HepG2 (cell line): Measurements from ENCODE around the gene BPI. TPM values are rescaled to one million over a fixed set of nuclear protein-coding genes. Genes with fewer than 3 reads are reported as not detected.

Experiments
- ATAC-seq: fragments of 200-7000 bp; cut with Tn5 transposase; 3 replicates; pipeline ENCODE4 v1.9.1; 2020; ENCODE audit warnings: mild to moderate bottlenecking, moderate library complexity
- BruUV-seq: library from RNA; stranded (reverse); fragments of 400-500 nt; replicated peaks from 2 replicates; lab custom pipeline; 2021; lab: Mats Ljungman, UMichigan
- CTCF ChIA-PET: fragments of 300-600 bp; formaldehyde crosslinking; extraction: SDS; loops from one replicate; lab custom pipeline; 2021; ENCODE audit warnings: low total read pairs, inconsistent platforms, low intra/inter-chr PET ratio; lab: Yijun Ruan, JAX
- POLR2A ChIA-PET: fragments of 350-600 bp; sonication (Branson Sonifier 250); formaldehyde crosslinking; loops from one replicate; lab custom pipeline; 2020; ENCODE audit warnings: antibody characterized with exemption, inconsistent platforms; lab: Yijun Ruan, JAX
- DNase-seq: peaks from one replicate; pipeline ENCODE4 v3.0.0-alpha.2; 2015; ENCODE audit warnings: low spot score
- FAIRE-seq: peaks from 3 replicates; lab custom pipeline; 2011; peaks lifted over from hg19 to GRCh38; lab: Jason Lieb, UNC
- H2AFZ ChIP-seq: one replicate; pipeline ENCODE4 v1.6.1; 2011; ENCODE audit warnings: low read length, inconsistent platforms
- H3K27ac ChIP-seq: fragments of 300-600 bp; 3 replicates; pipeline ENCODE4 v1.8.0; 2011; ENCODE audit warnings: mixed run types, mild to moderate bottlenecking, mixed read lengths, low read length, inconsistent platforms; ENCODE audit not compliant: insufficient read depth; ENCODE audit errors: extremely low read length
- H3K27me3 ChIP-seq, 2 experiments: fragments of 200-600 bp in 1 of 2; 2 replicates in 1 of 2; 3 replicates in 1 of 2; pipeline versions ENCODE4 v1.6.0 to v1.8.0; 2011; ENCODE audit warnings: low read length in 2 of 2, mild to moderate bottlenecking in 2 of 2, moderate library complexity in 2 of 2, inconsistent platforms in 1 of 2; ENCODE audit not compliant: insufficient read depth in 2 of 2, control insufficient read depth in 1 of 2
- H3K36me3 ChIP-seq, 2 experiments: fragments of 200-600 bp in 1 of 2; replicated peaks in 1 of 2; 2 replicates in 1 of 2; 3 replicates in 1 of 2; pipeline versions ENCODE4 v1.5.1 to v1.8.0; 2011; ENCODE audit warnings: low read length in 2 of 2, inconsistent platforms in 1 of 2; ENCODE audit not compliant: insufficient read depth in 2 of 2, control insufficient read depth in 1 of 2
- H3K4me1 ChIP-seq: 2 replicates; pipeline ENCODE4 v1.5.1; 2012; ENCODE audit warnings: low read length, inconsistent platforms; ENCODE audit not compliant: insufficient read depth
- H3K4me2 ChIP-seq: 2 replicates; pipeline ENCODE4 v1.6.0; 2011; ENCODE audit warnings: low read depth, low read length, inconsistent platforms
- H3K4me3 ChIP-seq, 3 experiments: fragments of 200-600 bp in 1 of 3; sonication (generic), shearing (Covaris generic) in 1 of 3; replicated peaks in 1 of 3; 2 replicates each; pipeline ENCODE4 v1.5.1; 2011 to 2016; ENCODE audit warnings: low read length in 3 of 3, inconsistent platforms in 2 of 3, low read depth in 2 of 3, mild to moderate bottlenecking in 2 of 3, control low read depth in 1 of 3, mixed read lengths in 1 of 3; ENCODE audit not compliant: insufficient read depth in 1 of 3
- H3K79me2 ChIP-seq: one replicate; pipeline ENCODE4 v1.6.1; 2011; ENCODE audit warnings: low read length, inconsistent platforms; ENCODE audit not compliant: insufficient read depth
- H3K9ac ChIP-seq: 2 replicates; pipeline ENCODE4 v1.6.0; 2011; ENCODE audit warnings: mild to moderate bottlenecking, low read depth, low read length, inconsistent platforms; ENCODE audit not compliant: insufficient read depth
- H3K9me3 ChIP-seq: 2 replicates; pipeline ENCODE4 v1.5.1; 2012; ENCODE audit warnings: mild to moderate bottlenecking, low read length
- H4K20me1 ChIP-seq: 2 replicates; pipeline ENCODE4 v1.6.0; 2011; ENCODE audit warnings: inconsistent platforms, mild to moderate bottlenecking, low read length, moderate library complexity; ENCODE audit not compliant: insufficient read depth
- HMG20A ChIP-seq: IDR thresholded peaks from 2 replicates; pipeline ENCODE4 v1.6.1; 2016; ENCODE audit warnings: borderline replicate concordance
- MIER2 ChIP-seq: IDR thresholded peaks from 2 replicates; pipeline ENCODE4 v1.6.1; 2016; ENCODE audit warnings: missing biosample characterization, missing genetic modification reagents
- MYNN ChIP-seq: sonication (generic); formaldehyde crosslinking; IDR thresholded peaks from 2 replicates; pipeline ENCODE4 v1.4.0; 2020; ENCODE audit warnings: mild to moderate bottlenecking, low read depth, missing genetic modification reagents
- NFE2 ChIP-seq: sonication (generic); formaldehyde crosslinking; IDR thresholded peaks from 2 replicates; pipeline ENCODE4 v1.4.0; 2020; ENCODE audit warnings: missing genetic modification reagents
- SNAI1 ChIP-seq: sonication (generic); formaldehyde crosslinking; IDR thresholded peaks from 2 replicates; pipeline ENCODE4 v1.5.0; 2020; ENCODE audit warnings: mild to moderate bottlenecking, missing genetic modification reagents, borderline replicate concordance
- TBL1XR1 ChIP-seq: fragments of 150-350 bp; IDR thresholded peaks from 2 replicates; pipeline ENCODE4 v1.6.1; 2014; ENCODE audit warnings: borderline replicate concordance, low read length; ENCODE audit not compliant: partially characterized antibody
- TRIM24 ChIP-seq: sonication (generic); formaldehyde crosslinking; IDR thresholded peaks from 2 replicates; pipeline ENCODE4 v1.8.0; 2022; ENCODE audit warnings: mild to moderate bottlenecking, missing genetic modification reagents
- ZFP41 ChIP-seq: sonication (generic); formaldehyde crosslinking; IDR thresholded peaks from 2 replicates; pipeline ENCODE4 v1.4.0; 2020; ENCODE audit warnings: mild to moderate bottlenecking, missing genetic modification reagents, borderline replicate concordance
- ZMYM4 ChIP-seq: sonication (generic); formaldehyde crosslinking; IDR thresholded peaks from 2 replicates; pipeline ENCODE4 v1.8.1; 2023; ENCODE audit warnings: mild to moderate bottlenecking, missing genetic modification reagents
- ZNF180 ChIP-seq: sonication (generic); formaldehyde crosslinking; IDR thresholded peaks from 2 replicates; pipeline ENCODE4 v1.4.0; 2020; ENCODE audit warnings: low read depth, missing genetic modification reagents, borderline replicate concordance
- ZNF282 ChIP-seq: fragments of 450-650 bp; IDR thresholded peaks from 2 replicates; pipeline ENCODE4 v1.6.1; 2018; ENCODE audit not compliant: partially characterized antibody
- ZNF333 ChIP-seq: sonication (generic); formaldehyde crosslinking; IDR thresholded peaks from 2 replicates; pipeline ENCODE4 v1.4.0; 2020; ENCODE audit warnings: mild to moderate bottlenecking, missing genetic modification reagents, borderline replicate concordance
- ZNF883 ChIP-seq: sonication (generic); formaldehyde crosslinking; IDR thresholded peaks from 2 replicates; pipeline ENCODE4 v1.5.1; 2020; ENCODE audit warnings: mild to moderate bottlenecking, missing genetic modification reagents; ENCODE audit errors: not compliant biosample characterization
- WGBS: methylation state at CpG from one replicate; pipeline ENCODE4 v1.1.6; 2017; ENCODE audit warnings: low lambda C conversion rate; 5-methylcytosine and 5-hydroxymethylcytosine counted together
- in situ Hi-C: cut with HindIII; loops from 2 replicates; pipeline ENCODE4 v1.10.0; 2017; ENCODE audit warnings: low pct_unique_long_range_greater_than_20kb; ENCODE audit not compliant: extremely low pct_ligation_motif_present
- intact Hi-C: fragments of 100-400 bp; cut with micrococcal nuclease; formaldehyde crosslinking; loops from one replicate; pipeline ENCODE4 v1.10.0; 2022; ENCODE audit not compliant: unreplicated experiment
- polyA plus RNA-seq, 8 experiments: library from polyadenylated mRNA; depleted of rRNA in 3 of 8; stranded (reverse) in 7 of 8; unstranded in 1 of 8; fragments of >200 nt; fragmentation: Illumina TruSeq in 4 of 8; extraction: Trizol in 4 of 8; gene quantifications; 2 replicates each; pipeline versions ENCODE4 v1.2.1 to v1.2.3, GENCODE V29; 2011 to 2016; ENCODE audit warnings: low read depth in 4 of 8, missing spikeins in 1 of 8, mixed read lengths in 1 of 8; ENCODE audit not compliant: insufficient read depth in 1 of 8
- total RNA-seq, 5 experiments: library from RNA; depleted of rRNA; stranded (reverse); fragments of >200 nt; fragmentation: Illumina TruSeq; extraction: Trizol; gene quantifications; 2 replicates each; pipeline ENCODE4 v1.2.3, GENCODE V29; 2016; ENCODE audit warnings: low read depth in 1 of 5
- TF ChIP-seq, protein P1 (sequence below): sonication (generic); formaldehyde crosslinking; IDR thresholded peaks from 2 replicates; pipeline ENCODE4 v1.5.0; 2020; ENCODE audit warnings: missing genetic modification reagents
- TF ChIP-seq, protein P2 (sequence below): sonication (generic); formaldehyde crosslinking; IDR thresholded peaks from 2 replicates; pipeline ENCODE4 v1.4.0; 2020; ENCODE audit warnings: missing genetic modification reagents
- TF ChIP-seq, protein P3 (sequence below): IDR thresholded peaks from 2 replicates; pipeline ENCODE4 v1.6.1; 2016; ENCODE audit warnings: low read depth, borderline replicate concordance

BPI gene
- total and polyA plus RNA-seq, 2 of the 13 experiments (the other 11 are each of a cell fraction or from before 2014, with no cell fraction given): not detected

DNA sequence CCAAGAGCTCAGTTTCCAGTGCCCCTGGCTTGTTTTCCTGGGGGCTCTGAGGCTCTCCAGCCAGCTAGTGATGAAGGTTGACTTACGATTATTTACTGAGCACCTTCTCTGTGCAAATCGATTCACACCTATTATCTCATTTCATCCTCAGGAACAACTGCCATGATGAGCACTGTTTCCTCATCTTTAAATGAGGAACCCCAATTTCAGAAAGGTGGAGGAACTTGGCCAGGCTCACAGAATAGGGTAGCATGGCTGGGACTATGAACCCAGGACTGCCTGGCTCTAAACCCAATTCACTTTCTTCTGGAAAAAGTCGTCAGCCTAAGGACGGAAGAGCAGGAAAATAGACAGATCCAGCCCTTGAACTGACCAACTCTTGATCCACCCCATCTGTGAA is 3.5 kb upstream of the BPI start:
- intact Hi-C loops: no loop called here
- TF ChIP-seq MYNN (CRISPR knock-in tag) (no peak), ZNF883 (CRISPR knock-in tag) (no peak), ZNF180 (no peak), TRIM24 (CRISPR knock-in tag) (no peak)
- TF ChIP-seq, protein P1, sequence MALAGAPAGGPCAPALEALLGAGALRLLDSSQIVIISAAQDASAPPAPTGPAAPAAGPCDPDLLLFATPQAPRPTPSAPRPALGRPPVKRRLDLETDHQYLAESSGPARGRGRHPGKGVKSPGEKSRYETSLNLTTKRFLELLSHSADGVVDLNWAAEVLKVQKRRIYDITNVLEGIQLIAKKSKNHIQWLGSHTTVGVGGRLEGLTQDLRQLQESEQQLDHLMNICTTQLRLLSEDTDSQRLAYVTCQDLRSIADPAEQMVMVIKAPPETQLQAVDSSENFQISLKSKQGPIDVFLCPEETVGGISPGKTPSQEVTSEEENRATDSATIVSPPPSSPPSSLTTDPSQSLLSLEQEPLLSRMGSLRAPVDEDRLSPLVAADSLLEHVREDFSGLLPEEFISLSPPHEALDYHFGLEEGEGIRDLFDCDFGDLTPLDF (CRISPR knock-in tag): no peak
- no peaks in the 10 kb centered on the region for H4K20me1 ChIP-seq
- peaks cover 6% of the 10 kb centered on the region; the same call in 1 of the 2 replicates for H3K4me1 ChIP-seq
- no peaks in the 10 kb centered on the region for H3K79me2 ChIP-seq
- no peak overlapping the region for H3K9ac ChIP-seq
- no peak overlapping the region for H3K4me2 ChIP-seq
- H2AFZ ChIP-seq: no peak overlapping the region
- no TSS peak for BruUV-seq
- in situ Hi-C loops: no loop called here
- H3K27ac ChIP-seq: no peak overlapping the region
- no peaks in the 10 kb centered on the region for H3K36me3 ChIP-seq
- ATAC-seq (no peak), FAIRE-seq (no peak), DNase-seq (no peak)
- no peaks in the 10 kb centered on the region for H3K9me3 ChIP-seq
- WGBS: 17% methylated on average over 4 of the region's 4 CpGs
- peaks cover 2 to 30% of the 10 kb centered on the region in 2 experiments; a peak in 4 of 5 replicates for H3K27me3 ChIP-seq
- CTCF ChIA-PET: no interaction called here
- POLR2A ChIA-PET: no interaction called here
- no peak overlapping the region for H3K4me3 ChIP-seq

DNA sequence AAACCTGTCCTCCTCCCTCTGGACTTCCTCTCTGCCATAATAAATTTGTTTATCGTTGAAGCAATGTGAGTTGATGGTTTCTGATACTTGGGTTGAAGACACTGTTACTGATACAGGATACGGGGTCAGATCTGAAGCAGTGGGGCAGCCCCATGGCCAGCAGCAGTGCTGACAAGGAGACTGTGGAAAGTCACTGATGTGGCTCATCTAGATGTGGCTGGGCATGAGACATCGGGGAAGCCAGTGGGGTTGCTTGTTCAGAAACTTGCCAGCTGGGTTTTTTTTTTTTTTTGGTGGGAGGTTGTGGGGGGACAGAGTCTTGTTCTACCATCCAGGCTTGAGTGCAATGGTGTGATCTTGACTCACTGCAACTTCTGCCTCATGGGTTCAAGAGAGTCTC is 2.6 kb upstream of the BPI start:
- in situ Hi-C loops: no loop called here

More for the DNA sequence above, 2.6 kb upstream of the BPI start:
- ATAC-seq (no peak), FAIRE-seq (no peak), DNase-seq (no peak)
- BruUV-seq: no TSS peak
- Histone ChIP-seq H3K9ac (no peak overlapping the region), H3K4me3 (no peak overlapping the region), H3K4me2 (no peak overlapping the region), H4K20me1 (no peaks in the 10 kb centered on the region), H2AFZ (no peak overlapping the region), H3K9me3 (no peaks in the 10 kb centered on the region), H3K36me3 (no peaks in the 10 kb centered on the region), H3K79me2 (no peaks in the 10 kb centered on the region), H3K27ac (no peak overlapping the region), H3K4me1 (peaks cover 6% of the 10 kb centered on the region; the same call in 1 of the 2 replicates), H3K27me3 (peaks cover 2 to 30% of the 10 kb centered on the region in 2 experiments; a peak in 3 of 5 replicates)
- ChIA-PET POLR2A (no interaction called here), CTCF (no interaction called here)
- 36% methylated on average over 3 of the region's 3 CpGs for WGBS
- intact Hi-C loops: no loop called here
- TF ChIP-seq ZMYM4 (CRISPR knock-in tag): no peak
- TF ChIP-seq ZNF333 (CRISPR knock-in tag): no peak
- TF ChIP-seq, protein P2, sequence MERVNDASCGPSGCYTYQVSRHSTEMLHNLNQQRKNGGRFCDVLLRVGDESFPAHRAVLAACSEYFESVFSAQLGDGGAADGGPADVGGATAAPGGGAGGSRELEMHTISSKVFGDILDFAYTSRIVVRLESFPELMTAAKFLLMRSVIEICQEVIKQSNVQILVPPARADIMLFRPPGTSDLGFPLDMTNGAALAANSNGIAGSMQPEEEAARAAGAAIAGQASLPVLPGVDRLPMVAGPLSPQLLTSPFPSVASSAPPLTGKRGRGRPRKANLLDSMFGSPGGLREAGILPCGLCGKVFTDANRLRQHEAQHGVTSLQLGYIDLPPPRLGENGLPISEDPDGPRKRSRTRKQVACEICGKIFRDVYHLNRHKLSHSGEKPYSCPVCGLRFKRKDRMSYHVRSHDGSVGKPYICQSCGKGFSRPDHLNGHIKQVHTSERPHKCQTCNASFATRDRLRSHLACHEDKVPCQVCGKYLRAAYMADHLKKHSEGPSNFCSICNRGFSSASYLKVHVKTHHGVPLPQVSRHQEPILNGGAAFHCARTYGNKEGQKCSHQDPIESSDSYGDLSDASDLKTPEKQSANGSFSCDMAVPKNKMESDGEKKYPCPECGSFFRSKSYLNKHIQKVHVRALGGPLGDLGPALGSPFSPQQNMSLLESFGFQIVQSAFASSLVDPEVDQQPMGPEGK: no peak
- TF ChIP-seq, protein P3, sequence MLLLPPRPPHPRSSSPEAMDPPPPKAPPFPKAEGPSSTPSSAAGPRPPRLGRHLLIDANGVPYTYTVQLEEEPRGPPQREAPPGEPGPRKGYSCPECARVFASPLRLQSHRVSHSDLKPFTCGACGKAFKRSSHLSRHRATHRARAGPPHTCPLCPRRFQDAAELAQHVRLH (CRISPR knock-in tag): no peak
- no peak for TF ChIP-seq TBL1XR1
- no peak for TF ChIP-seq HMG20A (CRISPR knock-in tag)
- no peak for TF ChIP-seq NFE2 (CRISPR knock-in tag)
- TF ChIP-seq SNAI1 (CRISPR knock-in tag): no peak
- TF ChIP-seq MIER2 (CRISPR knock-in tag): no peak
- TF ChIP-seq ZNF282: no peak
- no peak for TF ChIP-seq ZFP41 (CRISPR knock-in tag)
